GM18909 (cell line): ENCODE data around the gene ADORA3.
"Not testable (repeated sequence)": the region's sequence is repeated elsewhere in the genome, so short reads cannot be mapped to it uniquely, and the experiment has no call there.

Experiments used
- ATAC-seq: cut with Tn5 transposase; IDR thresholded peaks from one replicate; pipeline ENCODE4 v1.9.1; 2021; ENCODE audit warnings: mild to moderate bottlenecking; ENCODE audit not compliant: unreplicated experiment, poor library complexity

ADORA3 gene

DNA sequence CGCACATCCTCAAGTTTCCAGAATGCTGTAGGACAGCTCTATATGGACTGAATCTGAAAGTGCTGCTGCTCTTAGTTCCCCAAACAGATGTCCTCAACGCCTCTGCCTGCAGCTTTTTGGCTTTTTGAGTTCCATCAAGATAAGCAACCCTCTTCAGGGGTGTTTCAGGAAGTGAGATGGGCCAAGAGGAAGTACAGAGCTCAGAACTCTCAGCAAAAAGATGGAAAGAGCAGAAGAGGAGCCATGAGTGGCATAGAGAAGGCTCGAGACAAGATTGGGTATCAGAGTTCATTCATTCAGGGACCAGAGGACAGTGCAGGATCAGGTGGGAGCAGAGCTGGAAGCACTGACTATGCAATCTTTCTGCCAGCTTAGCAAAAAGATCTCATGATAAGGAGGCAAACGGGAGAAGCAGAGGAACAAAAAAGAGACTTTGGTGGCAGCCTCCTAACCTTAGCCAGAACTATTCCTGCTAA is at the start of gene ADORA3, which contains the start of gene TMIGD3:
ADORA3 (minus strand) TSS at position 49 of the 476 bp plus-strand sequence. CDS start 279 bp downstream, outside the sequence.
TMIGD3 (minus strand) TSS at position 49 of the 476 bp plus-strand sequence. CDS start 279 bp downstream, outside the sequence.
- ATAC-seq: no peak

DNA sequence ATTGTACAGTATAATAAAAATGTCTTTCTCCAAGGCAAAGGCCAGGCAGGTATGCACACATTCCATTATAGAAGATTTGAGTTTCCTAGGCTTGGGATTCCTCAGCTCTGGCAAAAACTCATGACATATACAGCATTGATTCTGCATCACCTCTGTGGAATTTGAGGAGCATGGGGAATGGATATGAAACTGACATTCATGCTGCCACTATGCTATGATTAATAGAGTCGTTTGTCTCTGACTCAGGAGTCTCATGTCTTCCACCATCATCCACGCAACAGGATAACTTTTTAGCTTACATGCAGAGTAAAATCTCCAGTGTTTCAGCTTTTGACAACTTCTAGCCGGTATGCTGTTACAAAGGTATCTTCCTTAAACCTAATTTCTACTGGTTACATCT is 49.8 kb upstream of the ADORA3 start:
- ATAC-seq: no peak

DNA sequence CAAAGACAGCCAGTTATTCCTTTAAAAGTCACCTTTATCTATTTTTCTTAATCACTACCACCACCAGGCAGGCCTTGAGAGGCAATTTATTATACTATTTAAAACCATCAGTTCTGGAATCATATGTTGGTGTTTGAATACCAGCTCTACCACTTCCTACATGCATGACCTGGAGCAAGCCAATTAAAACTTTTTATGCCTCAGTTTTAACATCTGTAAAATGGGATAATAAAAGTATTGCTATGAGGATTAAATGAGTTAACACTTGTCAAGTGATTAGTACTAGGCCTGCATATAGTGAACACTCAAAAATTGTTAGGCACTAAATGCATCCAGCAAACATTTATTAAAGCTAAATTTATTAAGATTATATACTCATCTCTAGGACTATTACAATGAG is 49.2 kb upstream of the ADORA3 start:
- no peak for ATAC-seq

DNA sequence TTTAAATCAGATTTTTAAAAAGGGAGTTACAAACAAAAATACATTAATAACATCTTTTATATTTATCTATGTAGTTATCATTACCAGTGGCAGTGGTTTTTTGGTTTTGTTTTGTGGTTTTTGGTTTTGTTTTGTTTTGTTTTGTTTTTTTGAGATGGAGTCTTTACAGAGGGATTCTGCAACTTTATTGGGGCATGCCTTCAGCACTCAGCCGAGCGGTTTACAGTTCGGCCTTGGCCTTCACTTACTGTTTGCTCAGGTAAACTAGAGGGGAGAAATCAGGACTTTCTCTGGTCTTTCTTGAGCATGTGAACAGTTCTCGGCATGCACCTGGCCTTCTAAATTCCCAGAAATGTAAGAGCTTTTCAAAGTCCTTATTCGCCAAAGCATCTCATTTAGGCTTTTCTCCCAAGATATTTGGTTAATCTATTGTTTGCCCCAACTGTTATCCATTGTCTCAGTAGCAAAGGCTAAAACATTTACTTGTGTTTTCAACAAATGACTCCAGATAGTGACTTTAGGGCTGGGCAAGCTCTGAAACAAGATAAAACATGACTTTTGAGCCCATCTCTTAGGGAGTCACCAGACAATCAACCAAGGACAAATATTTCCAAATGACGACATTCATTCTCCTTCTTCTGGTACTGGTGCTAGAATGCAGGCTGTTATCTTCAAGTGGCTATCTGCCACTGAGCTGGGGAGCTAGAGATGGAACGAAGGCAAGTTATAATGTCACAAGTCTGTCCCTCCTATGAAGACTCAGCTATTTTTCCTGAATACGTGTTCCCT is 48.4 kb upstream of the ADORA3 start:
- ATAC-seq: no peak

DNA sequence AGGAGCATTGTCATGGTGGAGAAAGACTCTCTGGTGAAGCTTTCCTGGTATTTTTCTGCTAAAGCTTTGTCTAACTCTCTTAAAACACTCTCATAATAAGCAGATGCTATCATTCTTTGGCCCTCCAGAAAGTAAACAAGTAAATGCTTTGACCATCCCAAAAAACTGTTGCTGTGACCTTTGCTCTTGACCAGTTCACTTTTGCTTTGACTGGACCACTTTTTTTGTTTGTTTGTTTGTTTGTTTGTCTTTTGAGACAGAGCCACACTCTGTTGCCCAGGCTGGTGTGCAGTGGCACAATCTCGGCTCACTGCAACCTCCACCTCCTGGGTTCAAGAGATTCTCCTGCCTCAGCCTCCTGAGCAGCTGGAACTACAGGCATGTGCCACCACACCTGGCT is 44.4 kb upstream of the ADORA3 start:
- ATAC-seq: not testable (repeated sequence)

DNA sequence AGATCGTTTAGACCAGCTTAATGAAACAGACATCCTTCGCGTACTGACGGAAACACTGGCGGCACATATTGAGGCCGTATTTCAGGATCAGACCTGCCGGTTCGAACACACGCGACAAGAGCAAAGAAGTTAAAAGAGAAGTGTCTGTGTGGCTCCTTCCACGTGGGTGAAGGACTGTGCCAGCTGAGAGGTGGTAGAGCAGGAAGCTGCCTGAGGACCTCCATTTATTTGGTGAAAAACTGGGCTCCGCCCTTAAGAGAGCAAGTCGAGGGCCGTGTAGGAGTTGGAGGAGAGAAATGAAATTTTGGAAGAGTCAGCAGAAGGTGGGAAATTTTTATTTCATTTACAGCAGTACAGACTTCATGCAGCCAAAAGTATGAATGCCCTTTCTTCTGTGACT is 38.8 kb upstream of the ADORA3 start:
- no peak for ATAC-seq

DNA sequence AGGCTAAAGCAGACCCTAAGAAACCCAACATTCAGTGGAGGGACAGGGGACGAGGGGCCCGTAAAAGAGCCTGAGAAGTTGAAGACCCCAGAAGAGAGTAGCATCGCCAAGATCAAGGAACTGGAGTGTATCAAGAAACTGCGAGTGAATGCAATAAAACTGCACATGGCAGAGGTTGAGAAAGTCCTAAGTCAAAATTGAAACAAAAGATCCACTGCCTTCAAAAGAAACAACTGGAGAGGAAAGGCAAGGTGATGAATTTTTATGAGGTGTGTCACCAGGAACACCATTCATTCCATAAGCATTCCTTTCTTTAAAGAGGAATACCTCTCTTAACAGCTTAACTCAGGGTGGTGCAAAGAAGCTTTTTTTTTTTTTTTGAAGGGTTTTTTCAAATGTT is 38.3 kb upstream of the ADORA3 start:
- ATAC-seq: no peak

DNA sequence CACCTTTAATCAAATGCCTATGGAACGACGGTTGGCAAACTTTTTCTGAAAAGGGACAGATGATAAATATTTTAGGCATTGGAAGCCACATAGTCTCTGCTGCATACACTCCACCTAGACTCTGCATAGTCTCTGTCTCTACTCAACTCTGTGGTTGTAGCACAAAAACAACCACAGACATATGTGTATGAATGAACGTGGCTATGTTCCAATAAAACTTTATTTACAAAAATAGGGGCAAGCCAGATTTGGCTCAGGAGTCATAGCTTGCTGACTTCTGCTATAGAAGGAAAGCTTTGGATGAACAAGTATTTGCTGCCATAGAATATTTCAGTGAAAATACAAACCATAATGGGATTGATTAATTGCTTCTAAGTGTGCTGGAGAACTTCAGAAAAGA is 37.5 kb upstream of the ADORA3 start:
- no peak for ATAC-seq

DNA sequence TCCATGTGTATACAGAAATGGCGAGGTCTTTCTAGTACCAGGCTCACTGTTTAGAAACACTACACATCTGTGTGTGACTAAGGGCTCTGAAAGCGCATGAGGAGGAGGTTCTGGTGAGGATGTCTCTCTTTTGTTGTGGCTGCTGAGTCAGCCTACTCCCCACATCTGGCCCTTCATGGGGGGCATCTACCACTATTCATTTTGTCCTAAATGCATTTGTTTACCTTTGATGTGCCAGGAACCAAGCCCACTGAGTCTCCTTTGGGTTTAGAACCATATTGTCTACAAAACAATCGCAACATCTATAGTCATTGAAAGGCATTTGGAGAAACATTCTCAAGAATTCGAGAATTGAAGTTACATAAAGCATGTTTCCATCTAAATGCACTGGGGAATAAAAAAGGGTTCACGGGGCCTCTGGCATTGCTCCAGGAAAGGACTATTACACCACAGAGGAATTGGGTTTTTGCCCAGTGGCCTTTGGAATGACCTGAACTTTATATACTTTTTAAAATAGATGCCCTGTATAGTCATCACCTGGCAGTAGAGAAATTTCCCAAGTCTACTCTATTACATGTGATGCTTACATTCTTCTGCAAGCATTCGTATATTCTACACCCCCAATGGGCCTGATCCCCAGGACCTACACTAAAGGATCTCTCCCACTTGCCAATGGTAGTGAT is 35.1 kb upstream of the ADORA3 start:
- ATAC-seq: no peak

DNA sequence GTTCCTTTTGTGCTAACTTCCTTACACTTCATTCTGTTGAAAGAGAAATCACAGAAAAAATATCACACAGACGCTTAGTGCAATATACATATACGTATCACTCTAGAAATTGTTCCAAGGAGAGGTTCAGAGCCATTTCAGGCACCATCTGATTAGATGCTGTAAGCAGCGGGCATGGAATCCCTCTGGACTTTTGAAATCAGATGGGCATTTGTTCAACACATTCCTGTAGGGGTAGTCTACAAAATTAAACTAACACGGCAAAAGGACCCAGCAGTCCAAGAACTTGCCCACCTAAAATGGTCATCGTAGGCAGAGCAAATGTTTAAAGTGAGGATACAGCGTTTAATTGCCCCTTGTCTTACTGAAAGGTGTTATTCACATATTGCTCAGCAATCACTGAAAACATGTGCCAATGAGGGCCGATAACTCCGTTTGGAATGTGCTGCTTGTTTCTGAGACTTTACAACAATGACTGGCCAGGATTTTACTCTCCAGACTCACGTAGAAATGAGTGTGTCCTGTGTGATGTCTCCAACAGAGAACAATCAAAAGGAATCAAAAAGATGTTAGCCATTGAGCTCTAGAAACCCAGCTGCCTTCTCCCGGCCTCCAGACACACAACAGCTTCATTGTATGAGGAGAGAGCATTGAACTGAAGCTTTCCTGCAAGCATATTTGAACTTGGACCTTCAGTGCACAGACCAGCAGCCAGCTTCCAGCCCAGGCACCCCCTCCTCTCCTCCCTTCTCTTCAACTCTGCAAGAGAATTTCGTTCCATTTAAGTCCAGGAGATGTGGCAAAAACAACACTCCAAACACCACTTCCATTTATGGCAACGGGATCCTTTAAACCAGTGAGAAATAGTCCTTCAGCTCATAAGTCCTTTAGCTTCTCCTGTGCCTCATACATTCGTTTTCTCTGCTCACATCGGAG is 32.1 kb upstream of the ADORA3 start:
- ATAC-seq: no peak

DNA sequence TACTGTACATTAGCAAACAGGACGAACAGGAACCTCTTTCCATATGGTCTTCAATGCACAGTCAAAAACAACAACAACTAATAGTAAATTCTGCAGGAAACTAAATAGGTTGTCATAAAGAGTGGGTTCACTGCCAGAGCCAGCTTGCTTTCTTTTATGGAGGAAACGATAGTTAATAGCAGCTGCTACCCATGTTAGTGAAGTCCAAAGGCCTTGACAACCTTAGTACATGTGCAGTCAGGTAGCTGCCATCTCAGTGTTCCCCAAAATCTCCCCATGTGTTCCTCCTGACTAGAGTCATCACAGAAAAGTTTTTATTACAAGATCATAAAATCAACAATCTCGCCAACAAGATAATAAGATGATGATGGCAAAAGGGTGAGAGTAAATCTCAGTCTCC is 16.6 kb upstream of the ADORA3 start:
- no peak for ATAC-seq

DNA sequence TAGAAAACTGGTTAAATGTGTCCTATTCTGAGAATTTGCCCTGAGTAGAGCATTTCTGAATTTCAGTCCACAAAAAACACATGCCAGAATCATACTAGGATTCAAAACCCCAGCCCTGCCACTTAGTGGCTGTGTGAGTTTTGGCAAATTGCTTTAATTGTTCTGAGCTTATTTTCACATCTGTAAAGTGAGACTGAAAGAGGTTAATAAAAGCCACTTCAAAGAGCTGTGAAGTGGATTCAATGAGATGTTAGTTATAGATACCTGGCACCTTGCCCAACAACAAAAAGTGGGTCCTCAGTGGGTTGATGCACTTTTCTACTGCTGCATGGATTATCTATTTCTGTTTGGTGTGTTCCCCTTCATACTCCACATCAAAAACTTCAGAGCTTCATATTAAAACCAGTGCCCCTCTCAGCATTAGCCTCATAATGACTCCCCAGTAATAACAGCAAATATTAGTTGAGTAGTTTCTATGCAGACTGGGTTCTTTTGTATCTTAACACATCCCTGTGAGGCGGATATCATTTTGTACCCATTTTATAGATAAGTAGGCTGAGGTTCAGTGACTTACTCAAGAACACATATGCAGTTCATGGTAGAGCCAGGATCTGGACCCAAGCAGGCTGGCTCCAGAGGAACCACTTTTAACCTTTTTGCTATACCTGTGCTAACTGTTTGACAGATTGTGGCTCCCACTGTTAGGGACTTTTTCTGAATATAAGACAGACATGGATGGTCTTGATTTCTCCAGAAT is 14.2 kb upstream of the ADORA3 start:
- ATAC-seq: no peak

DNA sequence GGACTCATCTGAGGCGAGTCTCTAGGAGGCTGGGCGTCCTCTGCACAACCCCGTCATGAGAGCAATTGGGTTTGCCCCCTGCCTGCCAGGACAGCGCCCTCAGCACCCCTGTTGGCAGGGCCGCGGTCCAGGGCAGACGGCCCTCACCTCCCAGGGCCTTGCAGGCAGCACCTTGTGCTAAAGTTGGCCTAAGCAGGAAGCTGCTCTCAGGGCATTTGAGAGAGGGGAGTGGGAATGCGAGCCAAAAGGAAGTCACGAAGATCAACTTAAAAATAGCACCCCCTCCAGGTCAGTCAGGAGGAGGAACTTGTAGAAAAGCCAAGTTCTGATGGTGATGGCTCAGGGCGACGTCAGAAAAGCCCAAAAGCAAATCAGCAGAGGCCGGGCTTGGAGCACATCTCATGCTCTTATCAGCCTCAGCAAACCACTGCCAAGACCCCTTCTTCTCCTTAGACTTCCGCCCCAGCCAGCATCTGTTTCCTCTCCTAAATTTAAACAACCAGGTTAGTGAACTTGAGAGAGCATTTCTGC is 12.6 kb upstream of the ADORA3 start:
- no peak for ATAC-seq

DNA sequence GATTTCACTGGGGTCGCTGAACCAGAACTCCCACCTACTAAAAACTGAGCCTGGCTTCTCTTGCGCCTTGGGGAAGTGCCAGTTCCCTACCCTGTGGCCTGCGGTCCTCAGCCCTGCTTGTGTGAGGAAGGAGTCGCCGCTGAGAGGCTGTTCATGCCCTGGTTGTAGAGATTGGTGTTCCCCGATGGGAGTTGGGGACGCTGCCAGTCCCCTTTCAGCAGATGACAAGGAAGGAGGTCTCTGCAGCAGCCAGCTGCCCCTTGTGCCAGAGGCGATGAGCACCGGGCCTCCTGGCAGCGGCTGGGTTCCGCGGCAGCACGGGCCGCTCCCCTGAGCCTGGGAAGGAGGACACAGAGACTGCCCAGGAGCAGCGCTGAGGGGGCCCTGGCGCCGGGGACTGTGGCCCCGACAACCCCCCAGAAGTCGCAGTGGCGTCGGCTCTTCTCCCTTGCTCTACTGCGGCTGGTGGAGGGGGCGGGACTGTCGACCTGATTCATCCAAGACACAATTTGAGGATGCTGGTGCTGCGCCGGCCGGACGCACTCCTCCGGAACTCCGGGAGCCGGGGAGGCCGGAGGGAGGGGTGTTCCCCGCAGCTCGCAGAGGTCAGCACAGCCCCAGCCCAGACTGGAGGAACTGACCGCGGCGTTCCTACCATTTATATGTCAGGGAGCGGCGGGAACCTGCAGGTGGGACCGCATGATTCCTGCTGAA is 12.0 kb upstream of the ADORA3 start:
- no peak for ATAC-seq

DNA sequence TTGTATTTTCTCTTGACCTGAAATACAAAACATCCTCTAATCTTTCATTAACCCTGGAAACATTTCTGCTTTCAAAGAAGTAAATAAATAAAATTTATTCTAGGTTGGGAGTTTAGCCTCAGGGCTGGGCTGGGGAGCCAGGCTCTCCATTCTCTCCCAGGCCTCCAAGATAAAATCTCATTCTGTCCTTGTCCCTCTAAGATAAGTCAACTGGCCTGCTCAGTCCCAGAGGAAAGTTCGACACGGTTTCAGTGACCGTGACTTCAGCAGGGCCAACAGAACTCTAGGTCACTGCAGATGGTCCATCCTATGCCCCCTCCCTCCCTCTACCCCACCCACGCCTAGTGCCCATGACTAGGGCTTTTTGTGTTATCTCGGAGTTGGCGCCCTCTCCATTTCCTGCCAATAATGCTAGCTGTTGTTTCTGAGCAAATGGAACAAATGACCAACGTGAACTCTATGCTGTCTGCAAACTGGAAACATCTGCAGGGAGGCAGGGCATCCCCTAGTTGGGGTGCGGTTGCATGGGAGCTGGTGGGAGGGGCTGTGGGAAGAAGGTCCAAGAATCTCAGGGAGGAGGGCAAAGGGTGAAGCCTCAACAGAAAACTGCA is 10.1 kb upstream of the ADORA3 start:
- ATAC-seq: no peak

DNA sequence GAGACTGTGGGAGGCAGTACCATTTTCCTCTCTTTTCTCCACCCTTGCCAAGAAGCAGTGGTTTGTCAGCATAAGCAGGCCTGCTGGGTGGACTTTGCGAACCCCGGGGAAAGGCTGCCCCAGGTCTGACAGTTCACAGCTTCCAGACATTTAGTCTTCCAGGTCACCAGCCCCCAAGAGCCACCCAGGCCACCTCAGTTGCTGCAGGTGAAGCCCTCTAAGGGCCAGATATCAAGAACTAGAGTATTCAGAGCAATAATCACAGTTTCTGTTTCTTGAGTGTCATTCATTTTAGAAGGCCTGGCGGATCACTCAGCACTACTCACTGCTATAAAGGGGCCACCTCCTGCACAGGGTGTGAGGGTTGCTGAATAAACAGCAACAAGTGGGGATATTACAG is 9.5 kb upstream of the ADORA3 start:
- ATAC-seq: no peak

DNA sequence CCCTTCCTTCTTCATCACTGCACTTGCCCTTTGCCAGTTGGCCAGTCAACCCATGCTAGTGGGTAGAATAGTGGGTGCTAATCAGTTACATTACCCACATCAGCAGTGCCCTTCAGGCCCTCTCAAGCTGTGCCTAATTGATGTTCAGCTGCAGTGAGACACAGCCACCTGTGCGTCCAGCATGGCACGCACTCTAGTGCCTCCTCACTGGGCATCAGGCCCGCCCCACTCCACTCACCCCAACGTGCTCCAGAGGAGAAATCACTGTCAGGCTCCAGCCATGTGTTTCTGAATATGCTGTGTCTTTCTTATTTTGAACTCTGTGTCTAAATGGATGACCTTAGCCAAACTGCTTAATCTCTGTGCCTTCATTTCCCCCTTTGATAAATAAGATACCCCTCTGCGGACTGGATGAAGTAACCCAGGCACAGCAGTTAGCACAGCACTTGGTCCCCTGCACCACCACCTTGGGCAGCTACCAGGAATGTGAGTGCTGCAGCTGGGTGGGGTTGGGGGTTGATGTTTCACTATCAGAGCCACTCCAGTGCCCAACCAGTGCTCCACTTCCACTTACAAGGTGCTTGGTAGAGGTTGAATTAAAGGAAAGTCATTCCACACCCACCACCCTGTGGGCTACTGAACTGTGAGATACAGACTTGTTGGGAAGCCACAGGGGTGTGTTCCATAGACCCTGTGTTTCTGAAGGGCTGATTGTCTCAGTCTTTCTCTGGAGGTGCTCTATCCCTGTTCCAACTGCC is 8.9 kb upstream of the ADORA3 start:
- no peak for ATAC-seq

DNA sequence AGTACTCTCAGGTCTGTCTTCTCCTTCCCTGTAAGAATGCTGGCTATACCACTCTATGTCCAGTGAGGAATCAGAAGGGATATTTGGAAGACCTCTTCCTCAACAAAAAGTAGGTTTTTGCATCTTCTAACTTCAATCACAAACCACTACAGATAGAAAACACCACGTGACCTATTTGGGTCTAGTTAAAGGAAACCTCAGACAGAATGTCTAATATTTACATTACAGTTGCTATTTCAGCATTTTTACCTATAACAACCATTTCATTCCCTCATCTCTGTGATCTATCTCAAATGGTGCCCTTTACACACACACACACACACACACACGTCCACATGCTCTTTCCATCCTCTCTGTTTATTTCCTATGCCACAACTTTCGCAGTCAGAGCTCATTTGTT is 7.9 kb upstream of the ADORA3 start:
- no peak for ATAC-seq
